GM19238 (cell line): ENCODE data around the gene TEX264.
"Not testable (repeated sequence)": the region's sequence is repeated elsewhere in the genome, so short reads cannot be mapped to it uniquely, and the experiment has no call there.

Experiments
- DNase-seq: peaks from one replicate; pipeline ENCODE4 v3.0.0; 2011; ENCODE audit warnings: low spot score; ENCODE audit not compliant: insufficient read length

The TEX264 gene, protein sequence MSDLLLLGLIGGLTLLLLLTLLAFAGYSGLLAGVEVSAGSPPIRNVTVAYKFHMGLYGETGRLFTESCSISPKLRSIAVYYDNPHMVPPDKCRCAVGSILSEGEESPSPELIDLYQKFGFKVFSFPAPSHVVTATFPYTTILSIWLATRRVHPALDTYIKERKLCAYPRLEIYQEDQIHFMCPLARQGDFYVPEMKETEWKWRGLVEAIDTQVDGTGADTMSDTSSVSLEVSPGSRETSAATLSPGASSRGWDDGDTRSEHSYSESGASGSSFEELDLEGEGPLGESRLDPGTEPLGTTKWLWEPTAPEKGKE

GRCh38 chr3:51670823-51671733, at the start of gene TEX264:
Gene TEX264 (plus strand): TSS chr3:51671252. CDS start chr3:51674305, 3,053 bp downstream.
- DNase-seq: peak; percentile 94

- DNase-seq: no peak
These were observed 48.6 kb upstream of the TEX264 start for GRCh38 chr3:51622413-51622812.

GRCh38 chr3:51622868-51623267, 48.2 kb upstream of the TEX264 start:
- DNase-seq: no peak

DNA sequence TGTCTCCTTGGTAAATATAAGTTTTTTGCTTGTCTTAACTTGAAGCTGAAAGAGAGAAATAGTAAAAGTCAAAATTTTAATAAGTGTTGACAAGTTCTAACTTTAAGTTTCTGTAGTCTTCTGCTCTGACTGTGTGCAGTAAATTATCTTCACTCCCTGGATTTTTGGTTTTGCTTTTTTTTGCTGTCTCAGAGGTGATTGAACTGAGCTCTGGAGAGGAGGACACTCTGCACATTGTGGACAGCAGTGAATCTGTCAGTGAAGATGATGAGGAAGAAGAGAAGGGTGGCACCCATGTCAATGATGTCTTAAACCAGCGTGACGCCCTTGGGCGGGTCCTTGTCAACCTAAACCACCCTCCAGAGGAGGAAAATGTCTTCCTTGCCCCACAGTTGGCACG, 40.5 kb upstream of the TEX264 start:
- DNase-seq: no peak

DNA sequence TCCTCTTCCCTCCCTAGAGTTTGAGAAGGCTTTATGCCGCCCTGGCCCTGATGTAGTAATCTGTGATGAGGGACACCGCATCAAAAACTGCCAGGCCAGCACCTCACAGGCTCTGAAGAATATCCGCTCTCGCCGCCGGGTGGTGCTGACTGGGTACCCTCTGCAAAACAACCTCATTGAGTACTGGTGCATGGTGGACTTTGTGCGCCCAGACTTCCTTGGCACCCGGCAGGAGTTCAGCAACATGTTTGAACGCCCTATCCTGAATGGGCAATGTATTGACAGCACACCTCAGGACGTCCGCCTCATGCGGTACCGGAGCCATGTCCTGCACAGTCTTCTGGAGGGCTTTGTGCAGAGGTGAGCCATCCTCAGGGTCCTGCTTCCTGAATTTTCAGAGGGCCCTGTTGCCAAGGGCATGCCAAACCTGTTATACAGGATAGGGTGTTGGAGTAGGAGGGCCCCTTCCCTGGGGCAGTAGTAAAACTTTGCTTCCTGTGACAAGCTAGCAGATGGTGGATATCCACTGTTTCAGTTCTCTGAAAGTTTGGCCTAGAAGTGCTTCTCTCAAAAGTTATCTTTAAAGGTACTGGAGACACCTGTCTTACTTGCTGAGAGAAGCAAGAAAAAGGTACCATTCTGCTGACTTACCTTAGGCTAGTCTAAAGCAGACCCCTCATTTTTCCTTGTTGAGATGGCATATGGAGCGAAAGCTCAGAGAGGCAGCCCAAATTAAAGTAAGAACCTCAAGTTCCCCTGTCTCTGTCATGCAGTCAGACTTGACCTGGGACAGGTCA, 33.7 kb upstream of the TEX264 start:
- no peak for DNase-seq

GRCh38 chr3:51637941-51638471, 33.0 kb upstream of the TEX264 start:
- DNase-seq: peak; percentile 50

DNA sequence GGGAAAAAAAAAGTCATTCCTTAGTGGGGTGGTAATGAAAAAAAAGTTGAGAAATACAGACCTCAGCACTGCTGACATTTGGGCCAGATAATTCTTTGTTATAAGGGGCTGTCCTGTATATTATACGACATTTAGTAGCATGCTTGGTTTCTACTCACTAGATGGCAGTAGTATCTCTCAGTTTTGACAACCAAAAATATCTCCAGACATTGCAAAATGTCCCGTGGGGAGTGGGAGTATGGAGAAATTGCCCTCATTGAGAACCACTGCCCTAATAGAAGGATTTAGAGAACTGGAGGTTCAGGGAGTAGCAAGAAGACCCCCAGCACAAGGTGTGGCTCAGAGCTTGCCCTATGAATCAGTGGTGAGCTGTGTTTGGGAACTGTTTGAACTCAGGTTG, 28.6 kb upstream of the TEX264 start:
- no peak for DNase-seq

- DNase-seq: no peak
These were observed 25.0 kb upstream of the TEX264 start for GRCh38 chr3:51646091-51646490.

DNA sequence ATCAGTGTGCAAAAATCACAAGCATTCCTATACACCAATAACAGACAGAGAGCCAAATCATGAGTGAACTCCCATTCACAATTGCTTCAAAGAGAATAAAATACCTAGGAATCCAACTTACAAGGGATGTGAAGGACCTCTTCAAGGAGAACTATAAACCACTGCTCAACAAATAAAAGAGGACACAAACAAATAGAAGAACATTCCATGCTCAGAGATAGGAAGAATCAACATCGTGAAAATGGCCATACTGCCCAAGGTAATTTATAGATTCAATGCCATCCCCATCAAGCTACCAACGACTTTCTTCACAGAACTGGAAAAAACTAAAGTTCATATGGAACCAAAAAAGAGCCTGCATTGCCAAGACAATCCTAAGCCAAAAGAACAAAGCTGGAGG, 18.9 kb upstream of the TEX264 start:
- DNase-seq: not testable (repeated sequence)

DNA sequence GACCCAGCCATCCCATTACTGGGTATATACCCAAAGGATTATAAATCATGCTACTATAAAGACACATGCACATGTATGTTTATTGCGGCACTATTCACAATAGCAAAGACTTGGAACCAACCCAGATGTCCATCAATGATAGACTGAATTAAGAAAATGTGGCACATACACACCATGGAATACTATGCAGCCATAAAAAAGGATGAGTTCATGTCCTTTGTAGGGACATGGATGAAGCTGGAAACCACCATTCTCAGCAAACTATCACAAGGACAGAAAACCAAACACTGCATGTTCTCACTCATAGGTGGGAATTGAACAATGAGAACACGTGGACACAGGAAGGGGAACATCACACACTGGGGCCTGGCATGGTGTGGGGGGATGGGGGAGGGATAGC, 17.6 kb upstream of the TEX264 start:
- DNase-seq: not testable (repeated sequence)

- DNase-seq: no peak
These were observed 13.8 kb upstream of the TEX264 start for GRCh38 chr3:51657234-51657633.

GRCh38 chr3:51659942-51660341, 11.1 kb upstream of the TEX264 start:
- no peak for DNase-seq

- no peak for DNase-seq
These were observed 8.6 kb upstream of the TEX264 start for GRCh38 chr3:51662456-51662855.

DNA sequence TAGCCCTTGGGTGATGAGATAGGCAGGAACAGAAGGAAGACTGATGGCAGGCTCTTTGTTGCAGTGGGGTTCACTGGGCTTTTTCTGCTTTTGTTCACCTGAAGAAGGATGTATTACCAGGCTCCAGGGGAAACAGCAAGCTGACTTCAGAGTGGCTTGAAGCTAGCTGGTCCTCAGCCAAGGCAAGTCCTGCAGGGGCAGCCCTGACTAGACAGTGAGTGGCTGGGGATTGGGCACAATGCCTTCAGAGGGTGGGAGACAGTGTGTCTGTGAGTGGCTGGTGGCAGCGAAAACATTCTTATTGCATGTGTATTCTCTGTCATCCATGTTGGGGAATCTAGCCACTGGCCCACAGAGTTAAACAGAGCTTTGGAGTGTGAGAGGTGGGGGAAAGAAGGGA, 2.3 kb upstream of the TEX264 start:
- DNase-seq: no peak

GRCh38 chr3:51669241-51670052, 1.6 kb upstream of the TEX264 start:
- peak; percentile 55 for DNase-seq

DNA sequence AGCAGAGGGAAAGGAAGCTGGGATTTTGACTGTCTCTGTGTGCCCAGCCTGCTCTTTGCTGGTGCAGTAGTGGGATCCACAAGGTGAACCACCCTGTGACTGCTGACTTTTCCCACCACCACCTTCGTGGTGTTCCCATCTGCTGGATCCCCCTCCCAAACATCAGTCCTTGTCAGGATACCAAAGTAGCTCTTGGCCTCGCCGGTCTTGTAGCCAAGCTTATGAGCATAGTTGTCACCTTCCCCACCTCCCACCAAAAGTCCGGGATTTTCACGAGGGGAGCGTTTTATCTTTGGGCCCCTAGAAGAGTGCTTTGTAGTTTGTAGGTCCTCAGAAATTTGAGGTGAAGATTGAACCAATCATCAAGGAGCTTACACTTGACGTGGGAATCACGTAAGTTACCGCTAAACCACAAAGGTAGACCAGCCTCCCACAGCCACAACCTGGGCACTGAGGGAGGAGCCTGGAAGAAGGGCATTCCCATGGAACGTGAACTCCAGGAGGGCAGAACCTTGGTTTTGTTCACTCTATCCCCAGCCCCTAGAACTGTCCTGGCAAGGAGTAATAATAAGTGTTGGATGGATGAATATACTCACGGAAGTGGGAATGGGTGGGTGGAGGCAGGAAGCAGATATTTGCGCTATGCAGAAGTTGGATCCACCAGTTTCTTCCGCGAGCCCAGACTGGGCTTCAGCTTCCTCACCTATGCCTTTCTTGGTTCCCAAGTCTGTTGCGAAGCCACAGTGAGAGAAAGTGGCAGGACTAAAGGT, 814 bp upstream of the TEX264 start:
- DNase-seq: no peak

- peak; percentile 68 for DNase-seq
These were observed 853 bp downstream of the TEX264 start for GRCh38 chr3:51671734-51672475.

- no peak for DNase-seq
These were observed 2.2 kb downstream of the TEX264 start for GRCh38 chr3:51673181-51673801.
